A549 (cell line): ENCODE measurements around the gene KCTD1.

Source experiments
- BCL3 ChIP-seq: fragments of >200 bp; sonication (Bioruptor Twin); formaldehyde crosslinking; IDR thresholded peaks from 3 replicates; pipeline ENCODE4 v1.6.1; 2016
- CBX8 ChIP-seq: fragments of 200-600 bp; sonication (generic); IDR thresholded peaks from 2 replicates; pipeline ENCODE4 v1.6.1; 2016
- CTCF ChIP-seq: fragments of >200 bp; sonication (Bioruptor Twin); formaldehyde crosslinking; IDR thresholded peaks from 3 replicates; pipeline ENCODE4 v1.5.1; 2016
- KDM5A ChIP-seq: fragments of 200-600 bp; sonication (generic); IDR thresholded peaks from 2 replicates; pipeline ENCODE4 v1.6.1; 2016; ENCODE audit warnings: antibody characterized with exemption, mild to moderate bottlenecking
- MAFK ChIP-seq: fragments of 450-650 bp; IDR thresholded peaks from 2 replicates; pipeline ENCODE4 v1.6.1; 2014; ENCODE audit not compliant: partially characterized antibody
- MAX ChIP-seq: IDR thresholded peaks from 2 replicates; pipeline ENCODE4 v1.6.1; 2012
- POLR2A ChIP-seq: IDR thresholded peaks from 2 replicates; pipeline ENCODE4 v1.6.1; 2012; ENCODE audit warnings: mild to moderate bottlenecking, low read length
- RAD21 ChIP-seq, 2 experiments: fragments of >200 bp in 1 of 2; sonication (Bioruptor Twin) in 1 of 2; formaldehyde crosslinking in 1 of 2; IDR thresholded peaks in 1 of 2; conservative IDR thresholded peaks in 1 of 2; 2 replicates in 1 of 2; 3 replicates in 1 of 2; pipeline ENCODE4 v1.6.1; 2012 to 2018; ENCODE audit warnings: inconsistent platforms in 1 of 2
- RARB ChIP-seq: fragments of 250-450 bp; sonication (Bioruptor Pico); IDR thresholded peaks from 2 replicates; pipeline ENCODE4 v1.8.0; 2021; ENCODE audit warnings: mild to moderate bottlenecking, moderate library complexity
- REST ChIP-seq: fragments of 200-600 bp; sonication (generic); IDR thresholded peaks from 2 replicates; pipeline ENCODE4 v1.6.1; 2016; ENCODE audit warnings: antibody characterized with exemption, mild to moderate bottlenecking, moderate library complexity
- SMC3 ChIP-seq: fragments of >200 bp; sonication (Bioruptor Twin); formaldehyde crosslinking; IDR thresholded peaks from 3 replicates; pipeline ENCODE4 v1.6.1; 2018; ENCODE audit warnings: inconsistent platforms
- TF ChIP-seq, protein P1 (sequence below): IDR thresholded peaks from 2 replicates; pipeline ENCODE4 v1.6.1; 2012; ENCODE audit warnings: low read depth, borderline replicate concordance
- TF ChIP-seq, protein P2 (sequence below): IDR thresholded peaks from 2 replicates; pipeline ENCODE4 v1.6.1; 2012

DNA sequence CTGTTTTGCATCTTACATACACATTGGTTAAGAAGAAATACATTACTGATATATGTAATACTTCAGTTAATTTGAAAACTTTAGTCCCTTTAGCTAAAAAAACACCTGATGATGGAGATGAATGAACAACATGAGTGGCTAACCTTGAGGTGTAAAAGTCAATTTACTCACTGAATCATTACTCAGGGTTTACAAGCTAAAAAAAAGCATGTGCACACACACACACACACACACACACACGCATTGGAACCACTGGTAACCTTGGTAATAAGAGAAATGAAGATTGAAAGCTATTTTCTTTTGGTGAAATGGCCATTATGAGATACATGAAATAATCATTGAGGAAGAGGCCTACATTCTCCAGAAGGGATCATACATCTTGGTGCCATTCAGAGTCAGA lies 51.8 kb downstream of the KCTD1 start:
- TF ChIP-seq MAFK: no peak
- no peak for TF ChIP-seq CTCF
- TF ChIP-seq, protein P1, sequence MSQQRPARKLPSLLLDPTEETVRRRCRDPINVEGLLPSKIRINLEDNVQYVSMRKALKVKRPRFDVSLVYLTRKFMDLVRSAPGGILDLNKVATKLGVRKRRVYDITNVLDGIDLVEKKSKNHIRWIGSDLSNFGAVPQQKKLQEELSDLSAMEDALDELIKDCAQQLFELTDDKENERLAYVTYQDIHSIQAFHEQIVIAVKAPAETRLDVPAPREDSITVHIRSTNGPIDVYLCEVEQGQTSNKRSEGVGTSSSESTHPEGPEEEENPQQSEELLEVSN: no peak
- no peak for TF ChIP-seq KDM5A
- TF ChIP-seq POLR2A: no peak
- no peak for TF ChIP-seq REST
- TF ChIP-seq MAX: no peak
- no peak for TF ChIP-seq SMC3
- TF ChIP-seq, protein P2, sequence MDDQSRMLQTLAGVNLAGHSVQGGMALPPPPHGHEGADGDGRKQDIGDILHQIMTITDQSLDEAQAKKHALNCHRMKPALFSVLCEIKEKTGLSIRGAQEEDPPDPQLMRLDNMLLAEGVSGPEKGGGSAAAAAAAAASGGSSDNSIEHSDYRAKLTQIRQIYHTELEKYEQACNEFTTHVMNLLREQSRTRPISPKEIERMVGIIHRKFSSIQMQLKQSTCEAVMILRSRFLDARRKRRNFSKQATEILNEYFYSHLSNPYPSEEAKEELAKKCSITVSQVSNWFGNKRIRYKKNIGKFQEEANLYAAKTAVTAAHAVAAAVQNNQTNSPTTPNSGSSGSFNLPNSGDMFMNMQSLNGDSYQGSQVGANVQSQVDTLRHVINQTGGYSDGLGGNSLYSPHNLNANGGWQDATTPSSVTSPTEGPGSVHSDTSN: no peak
- no peak for TF ChIP-seq RARB (CRISPR knock-in tag)
- no peak for TF ChIP-seq BCL3
- TF ChIP-seq RAD21 (conservative IDR thresholded peaks at IDR 0.05 in 1 of 2, IDR thresholded peaks at IDR 0.05 in 1 of 2): no peak
- no peak for TF ChIP-seq CBX8
